Neutrophil (primary cell): ENCODE measurements around the gene CPM.

Experiments used
- H3K27ac ChIP-seq: fragments of 200-600 bp; sonication (generic); 2 replicates; pipeline ENCODE4 v1.5.1; 2016; ENCODE audit warnings: mild to moderate bottlenecking, moderate library complexity
- H3K27me3 ChIP-seq: fragments of 200-600 bp; sonication (generic); 2 replicates; pipeline ENCODE4 v1.6.0; 2016; ENCODE audit warnings: mild to moderate bottlenecking
- H3K36me3 ChIP-seq: fragments of 200-600 bp; sonication (generic); 2 replicates; pipeline ENCODE4 v1.5.1; 2017
- H3K4me1 ChIP-seq, 2 experiments: fragments of 200-600 bp in 1 of 2; sonication (generic) in 1 of 2; 1 replicate in 1 of 2; 2 replicates in 1 of 2; pipeline versions ENCODE4 v1.5.1 to v1.6.1; 2013 to 2016; ENCODE audit warnings: low read depth in 1 of 2, low read length in 1 of 2, mild to moderate bottlenecking in 1 of 2, moderate library complexity in 1 of 2; ENCODE audit not compliant: control insufficient read depth in 1 of 2, insufficient read depth in 1 of 2
- H3K4me3 ChIP-seq, 2 experiments: fragments of 200-600 bp in 1 of 2; sonication (generic) in 1 of 2; 1 replicate in 1 of 2; 2 replicates in 1 of 2; pipeline ENCODE4 v1.5.1; 2013 to 2016; ENCODE audit warnings: low read depth in 1 of 2, low read length in 1 of 2, mild to moderate bottlenecking in 1 of 2, moderate library complexity in 1 of 2
- H3K9me3 ChIP-seq: fragments of 200-600 bp; sonication (generic); 2 replicates; pipeline ENCODE4 v1.5.1; 2016
- TF ChIP-seq, protein P1 (sequence below): fragments of 200-600 bp; sonication (generic); IDR thresholded peaks from 2 replicates; pipeline ENCODE4 v1.5.1; 2016; ENCODE audit warnings: antibody characterized with exemption

Gene CPM

DNA sequence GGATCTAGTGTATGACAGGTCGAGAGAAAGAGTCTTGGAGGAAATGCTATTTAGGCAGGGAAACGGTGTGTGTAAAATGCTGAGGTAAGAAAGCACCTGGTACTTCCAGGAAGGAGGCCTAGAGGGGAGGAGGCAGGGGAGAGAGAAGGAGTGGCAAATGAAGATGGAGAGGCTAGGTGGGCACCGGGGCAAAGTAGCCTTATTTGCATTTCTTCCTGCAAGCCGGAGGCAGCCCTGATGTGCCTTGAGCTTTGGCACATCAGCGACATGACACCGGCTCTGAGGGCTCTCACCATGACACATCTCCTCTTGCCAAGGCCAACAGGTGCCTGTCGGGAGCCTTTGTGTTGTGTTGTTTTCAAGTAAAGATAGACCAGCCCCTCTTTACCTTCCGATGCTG is 61.6 kb downstream of the CPM start:
- no peaks in the 10 kb centered on the region for H3K9me3 ChIP-seq
- peaks cover 6% of the 10 kb centered on the region for H3K36me3 ChIP-seq
- H3K27ac ChIP-seq: no peak overlapping the region
- no peaks in the 10 kb centered on the region for H3K4me1 ChIP-seq
- TF ChIP-seq, protein P1, sequence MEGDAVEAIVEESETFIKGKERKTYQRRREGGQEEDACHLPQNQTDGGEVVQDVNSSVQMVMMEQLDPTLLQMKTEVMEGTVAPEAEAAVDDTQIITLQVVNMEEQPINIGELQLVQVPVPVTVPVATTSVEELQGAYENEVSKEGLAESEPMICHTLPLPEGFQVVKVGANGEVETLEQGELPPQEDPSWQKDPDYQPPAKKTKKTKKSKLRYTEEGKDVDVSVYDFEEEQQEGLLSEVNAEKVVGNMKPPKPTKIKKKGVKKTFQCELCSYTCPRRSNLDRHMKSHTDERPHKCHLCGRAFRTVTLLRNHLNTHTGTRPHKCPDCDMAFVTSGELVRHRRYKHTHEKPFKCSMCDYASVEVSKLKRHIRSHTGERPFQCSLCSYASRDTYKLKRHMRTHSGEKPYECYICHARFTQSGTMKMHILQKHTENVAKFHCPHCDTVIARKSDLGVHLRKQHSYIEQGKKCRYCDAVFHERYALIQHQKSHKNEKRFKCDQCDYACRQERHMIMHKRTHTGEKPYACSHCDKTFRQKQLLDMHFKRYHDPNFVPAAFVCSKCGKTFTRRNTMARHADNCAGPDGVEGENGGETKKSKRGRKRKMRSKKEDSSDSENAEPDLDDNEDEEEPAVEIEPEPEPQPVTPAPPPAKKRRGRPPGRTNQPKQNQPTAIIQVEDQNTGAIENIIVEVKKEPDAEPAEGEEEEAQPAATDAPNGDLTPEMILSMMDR: no peak
- no peak overlapping the region for H3K4me3 ChIP-seq
- H3K27me3 ChIP-seq: no peaks in the 10 kb centered on the region

DNA sequence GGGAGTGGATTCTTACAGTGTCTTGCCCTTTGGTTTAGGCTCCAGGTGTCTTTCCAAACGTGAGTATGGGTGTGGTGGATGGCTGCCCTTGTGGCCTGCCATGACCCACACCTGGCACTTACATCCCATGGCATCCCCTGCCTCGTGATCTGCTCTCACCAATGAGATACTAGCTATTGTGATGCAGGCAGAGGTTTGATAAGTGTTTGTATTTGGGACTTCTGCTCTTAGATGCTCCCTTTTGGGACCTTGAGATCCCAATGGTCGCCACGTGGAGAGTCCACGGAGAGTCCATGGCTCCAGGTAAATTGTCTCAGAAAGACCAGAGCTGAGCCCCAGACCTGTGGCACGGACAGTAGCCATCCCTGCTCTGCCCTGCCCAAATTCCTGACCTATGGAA is 62.5 kb downstream of the CPM start:
- TF ChIP-seq, protein P1: no peak
- Histone ChIP-seq H3K4me1 (no peaks in the 10 kb centered on the region), H3K27me3 (no peaks in the 10 kb centered on the region), H3K27ac (no peak overlapping the region), H3K4me3 (no peak overlapping the region), H3K9me3 (no peaks in the 10 kb centered on the region), H3K36me3 (peaks cover 6% of the 10 kb centered on the region)

DNA sequence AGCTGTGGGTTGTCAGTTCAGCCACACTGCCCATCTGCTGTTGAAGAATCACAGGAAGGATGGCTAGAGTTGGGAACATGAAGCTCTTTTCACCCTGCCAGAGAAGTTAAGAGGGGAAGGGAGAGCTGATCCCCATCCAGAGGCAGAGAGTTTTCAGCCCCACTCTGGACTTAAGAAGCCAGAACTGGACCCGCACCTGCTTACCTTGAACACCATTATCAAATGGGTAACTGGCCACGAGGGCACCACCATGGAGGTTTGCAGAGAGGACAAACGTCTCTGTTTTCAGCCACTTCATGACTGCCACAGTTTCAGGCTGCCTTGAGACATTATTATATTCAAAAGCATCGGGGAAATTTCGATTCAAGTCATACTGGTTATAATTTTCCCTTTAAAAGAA is 63.0 kb downstream of the CPM start:
- Histone ChIP-seq H3K9me3 (no peaks in the 10 kb centered on the region), H3K36me3 (peaks cover 6% of the 10 kb centered on the region), H3K27ac (no peak overlapping the region), H3K27me3 (no peaks in the 10 kb centered on the region), H3K4me3 (no peak overlapping the region), H3K4me1 (no peaks in the 10 kb centered on the region)
- TF ChIP-seq, protein P1: no peak

DNA sequence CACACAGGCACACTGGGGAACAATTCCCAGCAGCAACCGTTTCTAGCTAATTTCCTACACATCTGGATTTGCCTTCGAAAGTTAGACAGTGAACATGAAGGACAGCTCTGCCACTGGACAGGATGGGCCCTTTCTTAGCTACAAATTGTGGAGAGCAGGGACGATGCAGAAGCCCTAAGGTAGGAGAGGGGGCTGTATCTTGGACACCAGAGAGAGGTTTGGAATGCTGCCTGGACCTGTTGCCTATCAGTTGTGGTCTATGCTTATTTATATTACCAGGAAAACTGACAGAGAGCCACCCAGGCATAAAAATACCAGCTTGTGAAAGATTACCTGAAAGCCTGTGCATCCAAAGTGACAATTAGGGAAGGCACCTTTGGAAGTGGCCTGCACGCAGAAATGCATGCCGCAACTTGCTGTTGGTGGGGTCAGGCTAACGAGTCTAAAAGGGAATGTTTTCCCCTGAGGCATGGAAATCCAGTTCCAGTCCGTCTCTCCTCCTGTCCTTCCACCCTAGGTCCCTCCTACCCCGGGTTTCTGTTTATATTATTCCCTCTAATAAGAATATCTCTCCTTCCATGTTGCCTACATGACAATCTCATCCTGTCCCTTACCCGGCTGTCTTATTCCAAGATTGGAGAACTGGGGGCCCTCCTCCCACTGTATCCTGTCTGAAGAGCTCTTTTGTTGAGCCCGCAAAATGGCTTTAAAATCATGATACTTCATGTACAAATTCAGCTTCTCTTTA is 64.8 kb downstream of the CPM start:
- TF ChIP-seq, protein P1: no peak
- Histone ChIP-seq H3K27ac (no peak overlapping the region), H3K4me1 (no peaks in the 10 kb centered on the region), H3K36me3 (peaks cover 6% of the 10 kb centered on the region), H3K4me3 (no peak overlapping the region), H3K27me3 (no peaks in the 10 kb centered on the region), H3K9me3 (no peaks in the 10 kb centered on the region)

DNA sequence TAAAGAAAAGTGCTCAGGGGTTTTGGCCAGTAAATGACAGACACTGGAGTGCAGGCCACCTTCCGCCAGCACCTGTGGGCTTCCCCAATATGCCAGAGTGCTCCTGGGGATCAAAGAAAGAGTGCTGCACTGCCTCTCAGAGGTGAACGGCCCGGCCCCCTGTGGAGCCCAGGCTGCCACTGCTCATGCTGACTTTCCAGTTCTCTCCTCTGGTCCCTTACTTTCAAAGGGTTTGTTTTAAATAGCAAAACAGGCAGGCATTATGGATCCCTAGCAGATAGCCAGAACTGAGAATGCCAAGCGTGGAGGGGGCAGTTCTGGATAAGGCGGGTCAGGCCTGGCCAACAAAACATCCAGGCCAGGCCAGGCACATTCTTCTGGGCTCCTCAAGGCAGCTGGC is 65.4 kb downstream of the CPM start:
- TF ChIP-seq, protein P1: no peak
- H3K27ac ChIP-seq: no peak overlapping the region
- H3K4me3 ChIP-seq: no peak overlapping the region
- H3K9me3 ChIP-seq: no peaks in the 10 kb centered on the region
- H3K36me3 ChIP-seq: peaks cover 6% of the 10 kb centered on the region
- H3K4me1 ChIP-seq: no peaks in the 10 kb centered on the region
- H3K27me3 ChIP-seq: no peaks in the 10 kb centered on the region
